Measurements from ENCODE around the gene BRAF.

- TF ChIP-seq CTCF (IDR thresholded peaks at IDR 0.05; ENCODE audit: low read depth, low read length) (no peak), POLR2A (IDR thresholded peaks at IDR 0.05; ENCODE audit: extremely low read depth, insufficient read length) (no peak)
Observed at GRCh38 chr7:140698477-140698876, 226.3 kb downstream of the BRAF start.
